Right renal cortex interstitium (tissue), 3 donors: ENCODE results near the gene NXPE3. TPM values are rescaled to one million over a fixed set of nuclear protein-coding genes. Genes with fewer than 3 reads are reported as not detected.

Experiments
- DNase-seq, 3 donors: peaks; one replicate each; pipeline ENCODE4 v3.0.0-alpha.2; 2013; ENCODE audit warnings: low read depth in 3 of 3, low spot score in 2 of 3
- polyA plus RNA-seq, 3 donors: library from polyadenylated mRNA; unstranded; fragments of 120-200 nt; gene quantifications; one replicate each; pipeline ENCODE4 v1.2.1, GENCODE V29; 2013; ENCODE audit not compliant: insufficient read length in 3 of 3

Gene NXPE3
- polyA plus RNA-seq, 3 donors = 6.7 to 8.2 (median 6.8) TPM

- DNase-seq = no peak
Measured at GRCh38 chr3:101827211-101828174, 48.5 kb downstream of the NXPE3 start.

GRCh38 chr3:101828276-101828675, 49.3 kb downstream of the NXPE3 start:
- no peak for DNase-seq

- DNase-seq = no peak
Measured at GRCh38 chr3:101828691-101829436, 49.9 kb downstream of the NXPE3 start.

GRCh38 chr3:101829437-101829830, 50.4 kb downstream of the NXPE3 start:
- DNase-seq = no peak

GRCh38 chr3:101829874-101830273, 50.9 kb downstream of the NXPE3 start:
- no peak for DNase-seq

GRCh38 chr3:101833446-101833974, 54.5 kb downstream of the NXPE3 start:
- no peak for DNase-seq

GRCh38 chr3:101835676-101836075, 56.7 kb downstream of the NXPE3 start:
- DNase-seq = no peak

- no peak for DNase-seq
Measured at GRCh38 chr3:101836160-101836559, 57.1 kb downstream of the NXPE3 start.

- DNase-seq = no peak
Measured at GRCh38 chr3:101836652-101837598, 57.9 kb downstream of the NXPE3 start.

GRCh38 chr3:101838691-101839090, 59.7 kb downstream of the NXPE3 start:
- DNase-seq = no peak

GRCh38 chr3:101840066-101840465, 61.1 kb downstream of the NXPE3 start:
- no peak for DNase-seq

GRCh38 chr3:101842245-101842934, 63.4 kb downstream of the NXPE3 start:
- DNase-seq = no peak

- no peak for DNase-seq
Measured at GRCh38 chr3:101842935-101843330, 63.9 kb downstream of the NXPE3 start.

GRCh38 chr3:101845425-101845824, 66.4 kb downstream of the NXPE3 start:
- DNase-seq = no peak

- DNase-seq = no peak
Measured at GRCh38 chr3:101846709-101847108, 67.7 kb downstream of the NXPE3 start.

- DNase-seq = no peak
Measured at GRCh38 chr3:101847328-101847727, 68.3 kb downstream of the NXPE3 start.

- no peak for DNase-seq
Measured at GRCh38 chr3:101848326-101848725, 69.3 kb downstream of the NXPE3 start.

GRCh38 chr3:101848754-101849713, 70.0 kb downstream of the NXPE3 start, which contains the start of gene NFKBIZ:
Gene NFKBIZ, plus strand, starts transcription at chr3:101849514. Its CDS starts 115 bp downstream, at chr3:101849629.
- DNase-seq = peak in 2 of 3 donors; percentile 78 to 81
